GM18508 (cell line): ENCODE results near the gene USP2.

ENCODE experiments used
- ATAC-seq: cut with Tn5 transposase; IDR thresholded peaks from one replicate; pipeline ENCODE4 v1.9.1; 2021; ENCODE audit warnings: moderate number of reproducible peaks; ENCODE audit not compliant: insufficient read depth, unreplicated experiment

Gene USP2

GRCh38 chr11:119334174-119334930, 47.1 kb downstream of the USP2 start, which contains the start of gene RNF26:
Gene RNF26, plus strand, starts transcription at chr11:119334527. Its CDS starts 596 bp downstream, at chr11:119335123.
- peak; percentile 82 for ATAC-seq

- no peak for ATAC-seq
Observed at GRCh38 chr11:119332111-119332765, 49.3 kb downstream of the USP2 start.

- ATAC-seq: no peak
Observed at GRCh38 chr11:119330237-119330636, 51.3 kb downstream of the USP2 start.

- no peak for ATAC-seq
Observed at GRCh38 chr11:119329320-119329719, 52.2 kb downstream of the USP2 start.

GRCh38 chr11:119324189-119324588, 57.3 kb downstream of the USP2 start:
- no peak for ATAC-seq

GRCh38 chr11:119323532-119324033, 57.9 kb downstream of the USP2 start:
- ATAC-seq: no peak

- no peak for ATAC-seq
Observed at GRCh38 chr11:119322921-119323531, 58.5 kb downstream of the USP2 start.

GRCh38 chr11:119322360-119322739, 59.1 kb downstream of the USP2 start:
- ATAC-seq: no peak

- ATAC-seq: no peak
Observed at GRCh38 chr11:119320776-119321524, 60.5 kb downstream of the USP2 start.

- no peak for ATAC-seq
Observed at GRCh38 chr11:119320240-119320775, 61.2 kb downstream of the USP2 start.

GRCh38 chr11:119319700-119320239, 61.7 kb downstream of the USP2 start:
- ATAC-seq: no peak

GRCh38 chr11:119319136-119319699, 62.3 kb downstream of the USP2 start:
- no peak for ATAC-seq

GRCh38 chr11:119318240-119319135, 63.0 kb downstream of the USP2 start:
- ATAC-seq: no peak

GRCh38 chr11:119317592-119318239, 63.8 kb downstream of the USP2 start:
- ATAC-seq: no peak

- no peak for ATAC-seq
Observed at GRCh38 chr11:119316729-119317591, 64.5 kb downstream of the USP2 start, which contains the start of gene MCAM. Gene MCAM, minus strand, starts transcription at chr11:119317130. Its CDS starts 29 bp downstream, at chr11:119317101.

GRCh38 chr11:119316016-119316728, 65.3 kb downstream of the USP2 start:
- ATAC-seq: no peak
